AG08395 (cell line): ENCODE measurements around the gene HIVEP2.
A peak's percentile ranks its signal among the peaks of the same experiment; 100 is the strongest.

Experiments used
- DNase-seq: peaks from one replicate; pipeline ENCODE4 v3.0.0; 2012; ENCODE audit warnings: mixed read lengths, low spot score

Gene HIVEP2

DNA sequence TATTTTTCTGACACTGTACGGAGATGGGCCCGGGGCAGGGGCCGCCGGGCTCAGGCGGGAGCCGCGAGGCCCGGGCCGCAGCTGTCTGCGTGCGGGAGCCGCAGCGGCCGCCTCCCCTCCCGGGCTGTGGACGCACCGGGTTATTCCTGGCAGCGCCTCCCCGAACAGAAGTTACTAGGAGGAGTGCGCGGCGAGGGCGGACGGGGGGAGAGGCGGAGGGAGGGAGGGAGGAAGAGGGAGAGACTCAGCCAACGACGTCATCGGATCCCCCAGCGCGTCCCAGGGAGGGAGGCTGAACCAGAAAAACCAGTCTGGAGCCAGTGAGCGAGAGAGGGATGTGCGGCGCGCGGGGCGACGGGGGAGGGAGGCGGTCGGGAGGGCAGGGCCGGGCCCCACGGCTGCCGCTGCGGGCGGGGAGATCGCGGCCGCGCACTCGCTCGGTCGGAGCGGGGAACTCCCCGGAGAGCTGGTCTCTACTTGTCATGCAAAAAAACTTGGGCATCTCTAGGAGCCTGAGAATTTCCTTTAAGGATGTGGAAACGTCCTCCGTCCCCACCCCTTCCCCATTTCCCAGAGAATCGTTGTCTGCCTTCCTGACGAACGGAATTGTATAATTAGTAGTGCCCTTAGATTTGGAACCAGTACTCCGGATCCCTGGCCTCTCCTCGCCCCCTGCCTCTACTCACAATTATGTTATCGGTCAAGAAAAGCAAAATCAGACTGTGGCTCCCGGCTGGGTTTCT, 1.4 kb upstream of the HIVEP2 start:
- DNase-seq: peak; percentile 95

DNA sequence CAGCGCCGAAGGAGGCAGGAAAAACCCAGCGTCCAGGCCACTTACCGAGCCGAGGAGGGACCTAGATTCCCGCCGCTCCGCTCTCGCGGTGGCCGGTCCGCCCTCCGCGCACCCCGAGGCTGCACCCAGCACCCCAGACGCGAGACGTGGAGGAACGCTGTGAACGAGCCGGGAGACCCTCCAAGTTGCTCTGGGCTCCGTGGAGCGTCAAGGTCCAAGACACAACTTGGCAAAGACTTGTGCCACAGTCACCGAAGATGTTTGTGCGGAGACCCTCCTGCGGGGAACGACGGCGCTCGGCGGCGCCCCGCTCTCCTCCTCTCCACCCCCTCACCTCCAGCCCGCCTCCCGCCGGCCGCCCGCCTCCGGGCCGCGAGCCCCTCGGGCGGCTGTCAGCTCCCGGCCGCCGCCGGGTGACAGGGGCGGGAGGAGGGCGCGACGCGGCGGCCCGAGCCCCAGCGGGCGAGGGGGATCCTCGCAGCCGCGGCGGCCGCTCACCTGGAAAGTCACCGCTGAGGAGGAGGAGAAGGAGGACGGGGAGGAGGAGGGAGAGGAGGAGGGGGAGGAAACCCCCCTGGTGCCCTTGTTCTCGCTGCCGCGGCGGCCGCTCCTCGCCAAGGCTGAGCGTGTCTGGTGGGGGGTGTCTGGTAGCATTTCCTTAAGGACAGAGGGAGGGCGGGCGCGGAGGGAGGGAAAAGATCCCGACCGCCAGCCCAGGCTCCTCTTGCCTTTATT, 637 bp upstream of the HIVEP2 start:
- peak; percentile 29 for DNase-seq

DNA sequence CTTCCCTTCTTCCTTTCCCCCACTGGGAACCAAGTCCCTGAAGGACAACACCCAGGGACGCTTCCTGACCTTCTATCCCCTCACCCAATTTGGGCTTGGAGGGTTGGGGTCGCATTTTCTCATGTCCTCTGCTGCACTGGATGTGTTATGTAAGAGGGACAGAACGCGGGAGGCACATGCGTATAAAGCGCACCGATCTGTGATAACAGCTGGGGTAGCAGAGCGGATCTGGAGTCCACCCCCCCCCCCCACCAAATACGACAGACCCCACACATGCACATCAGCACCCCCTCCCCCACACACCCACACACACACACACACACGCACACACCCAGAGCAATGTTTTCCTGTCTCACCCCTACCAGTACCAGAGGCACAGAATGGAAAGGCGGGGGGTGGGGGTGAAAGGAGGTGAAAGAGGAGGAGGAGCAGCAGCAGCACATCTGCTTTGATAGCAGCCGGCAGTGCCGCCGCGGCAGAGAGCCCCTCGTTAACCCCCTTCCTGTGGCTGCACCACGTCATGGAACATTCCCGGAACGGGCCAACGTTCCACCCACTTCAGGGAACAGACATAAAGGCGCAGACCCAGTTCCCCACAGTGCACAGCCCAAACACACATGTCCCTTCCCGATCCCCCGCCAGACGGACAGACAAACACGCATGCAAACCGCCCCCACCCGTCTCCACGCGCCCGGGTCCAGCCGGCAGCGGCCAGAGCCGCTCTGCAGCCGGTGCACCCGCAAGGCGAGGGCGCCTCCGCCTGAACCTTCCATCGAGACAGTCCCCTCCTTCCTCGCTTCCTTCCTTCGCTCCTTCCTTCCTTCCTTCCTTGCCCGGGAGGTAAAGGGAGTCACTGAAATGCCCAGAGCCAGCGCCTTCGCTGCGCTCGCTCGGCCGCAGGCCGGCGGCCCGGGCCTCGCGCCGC, 590 bp downstream of the HIVEP2 start:
- peak; percentile 76 for DNase-seq

DNA sequence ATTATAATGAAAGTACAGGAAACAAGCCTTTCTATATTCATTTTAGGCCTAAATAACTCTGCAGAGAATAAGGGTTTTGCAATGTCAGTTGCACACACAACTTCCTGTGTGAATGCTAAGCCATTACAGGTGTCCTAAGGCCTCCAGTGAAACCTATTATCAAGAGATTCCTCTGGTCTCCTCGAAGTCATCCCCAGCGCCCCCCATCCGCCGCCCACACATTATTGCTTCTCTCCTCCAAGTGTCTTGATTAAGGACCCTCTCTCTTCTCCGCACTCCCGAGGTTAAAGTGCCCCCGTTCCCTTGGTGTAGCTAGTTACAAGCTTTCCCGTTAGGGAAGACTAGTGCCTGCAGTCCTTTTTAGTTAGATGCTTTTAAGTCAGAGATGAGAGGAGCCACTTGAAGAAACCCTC, 1.3 kb downstream of the HIVEP2 start:
- DNase-seq: peak; percentile 10

DNA sequence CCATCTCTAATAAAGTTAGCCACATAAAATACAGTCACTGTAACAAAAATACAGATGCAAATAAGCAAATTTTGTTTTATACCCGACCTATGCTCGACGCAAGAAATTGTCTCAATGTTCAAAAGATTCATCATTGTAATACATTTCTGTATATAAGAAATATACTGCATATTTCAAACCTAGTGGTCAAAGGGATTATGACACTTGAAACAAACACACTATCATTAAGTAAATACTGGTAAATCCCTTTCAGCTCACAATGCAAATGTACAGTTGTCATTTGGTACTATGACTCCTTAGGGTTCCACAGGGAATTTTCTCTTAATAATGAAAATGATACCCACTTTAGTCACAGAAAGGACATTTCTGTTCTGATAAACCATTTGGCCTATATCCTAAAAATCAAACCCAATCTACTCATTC, 2.2 kb downstream of the HIVEP2 start:
- peak; percentile 46 for DNase-seq

DNA sequence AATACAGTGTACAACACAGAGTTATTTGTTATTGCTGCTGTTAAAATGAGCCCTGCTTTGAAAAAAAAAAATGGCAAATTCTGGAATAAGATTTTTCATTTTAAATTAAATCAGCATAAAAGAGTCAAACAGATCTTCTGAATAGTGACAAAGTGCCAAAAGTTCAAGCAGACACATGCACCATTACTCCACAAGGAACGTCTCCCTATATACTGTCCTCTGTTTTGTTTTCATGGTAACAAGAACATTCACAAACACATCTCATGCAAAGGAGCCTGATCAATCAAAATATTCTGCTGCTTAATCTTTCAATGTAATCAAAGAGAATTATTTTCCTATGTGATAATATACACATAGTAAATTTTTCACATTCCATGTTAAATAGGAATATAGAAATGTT, 2.7 kb downstream of the HIVEP2 start:
- DNase-seq: no peak

DNA sequence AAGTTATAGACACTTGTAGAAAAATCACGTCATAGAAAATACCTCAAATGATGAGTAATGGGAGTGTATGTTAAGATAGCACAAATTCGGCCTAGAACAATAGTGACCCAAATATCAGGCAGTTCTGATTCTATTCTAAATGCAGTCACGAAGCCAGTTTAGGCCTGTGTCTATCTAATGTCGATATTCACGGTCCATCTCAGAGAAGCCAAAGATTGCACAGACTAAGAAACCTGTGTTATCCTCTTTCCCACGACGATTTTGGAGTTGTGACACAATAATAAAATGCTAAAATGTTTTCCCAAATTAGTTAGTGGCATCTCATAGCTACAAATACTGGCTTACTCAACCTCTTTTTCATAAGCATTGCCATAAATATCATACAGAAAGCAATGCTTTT, 4.0 kb downstream of the HIVEP2 start:
- DNase-seq: no peak

DNA sequence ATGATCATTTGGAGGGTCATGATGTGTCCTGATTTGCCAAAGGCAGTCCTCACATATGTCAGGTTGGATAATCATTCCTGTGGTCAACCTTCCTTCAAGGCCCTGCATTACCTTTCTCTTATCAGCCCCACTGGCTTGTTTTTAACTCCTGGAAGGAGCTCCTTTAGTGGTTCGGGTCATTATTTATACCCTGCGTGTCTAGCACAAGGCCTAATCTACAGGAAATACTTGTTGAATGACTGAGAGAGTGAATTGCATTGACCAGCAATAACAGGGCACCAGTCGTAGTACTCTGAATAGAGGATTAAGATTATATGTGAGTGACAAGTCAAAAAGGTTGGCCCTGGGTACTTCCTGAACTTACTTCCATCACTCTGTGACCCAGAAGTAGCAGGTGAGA, 4.5 kb downstream of the HIVEP2 start:
- DNase-seq: peak; percentile 13

DNA sequence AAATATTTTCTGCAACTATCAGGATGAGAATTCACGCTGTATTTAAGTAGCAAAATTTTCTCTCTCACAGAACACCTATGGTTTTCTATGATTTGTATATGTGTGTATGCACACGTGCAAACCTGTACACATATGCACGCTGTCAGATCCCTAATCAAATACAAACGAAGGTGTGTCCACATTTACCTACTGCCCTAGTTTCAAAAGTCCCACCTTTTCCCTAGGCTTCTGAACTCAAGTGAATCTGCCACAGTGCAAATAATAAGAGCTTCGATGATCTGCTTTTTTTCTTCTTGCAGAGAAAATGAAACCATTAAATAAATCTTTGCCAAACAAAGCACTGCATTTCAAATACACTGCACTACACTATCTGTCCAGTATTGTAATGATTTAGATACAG, 6.5 kb downstream of the HIVEP2 start:
- DNase-seq: no peak

DNA sequence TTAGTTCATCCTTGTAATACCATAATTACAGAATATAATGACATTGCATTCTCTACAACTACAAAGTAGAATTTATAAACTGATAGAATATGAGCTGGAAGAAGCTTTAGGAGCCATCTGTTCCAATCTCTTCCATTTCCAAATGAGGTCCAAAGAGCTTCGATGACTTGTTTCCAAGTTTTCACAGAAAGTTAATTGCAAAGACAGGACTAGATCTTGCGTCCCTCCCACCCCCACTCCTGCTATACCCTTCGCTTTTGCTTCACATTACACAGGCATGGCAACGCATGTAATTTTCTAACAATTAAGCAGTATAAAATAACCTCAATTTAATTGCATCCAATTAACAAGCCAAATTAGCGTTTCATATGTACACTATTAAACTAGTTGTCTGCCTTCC, 7.0 kb downstream of the HIVEP2 start:
- DNase-seq: no peak

DNA sequence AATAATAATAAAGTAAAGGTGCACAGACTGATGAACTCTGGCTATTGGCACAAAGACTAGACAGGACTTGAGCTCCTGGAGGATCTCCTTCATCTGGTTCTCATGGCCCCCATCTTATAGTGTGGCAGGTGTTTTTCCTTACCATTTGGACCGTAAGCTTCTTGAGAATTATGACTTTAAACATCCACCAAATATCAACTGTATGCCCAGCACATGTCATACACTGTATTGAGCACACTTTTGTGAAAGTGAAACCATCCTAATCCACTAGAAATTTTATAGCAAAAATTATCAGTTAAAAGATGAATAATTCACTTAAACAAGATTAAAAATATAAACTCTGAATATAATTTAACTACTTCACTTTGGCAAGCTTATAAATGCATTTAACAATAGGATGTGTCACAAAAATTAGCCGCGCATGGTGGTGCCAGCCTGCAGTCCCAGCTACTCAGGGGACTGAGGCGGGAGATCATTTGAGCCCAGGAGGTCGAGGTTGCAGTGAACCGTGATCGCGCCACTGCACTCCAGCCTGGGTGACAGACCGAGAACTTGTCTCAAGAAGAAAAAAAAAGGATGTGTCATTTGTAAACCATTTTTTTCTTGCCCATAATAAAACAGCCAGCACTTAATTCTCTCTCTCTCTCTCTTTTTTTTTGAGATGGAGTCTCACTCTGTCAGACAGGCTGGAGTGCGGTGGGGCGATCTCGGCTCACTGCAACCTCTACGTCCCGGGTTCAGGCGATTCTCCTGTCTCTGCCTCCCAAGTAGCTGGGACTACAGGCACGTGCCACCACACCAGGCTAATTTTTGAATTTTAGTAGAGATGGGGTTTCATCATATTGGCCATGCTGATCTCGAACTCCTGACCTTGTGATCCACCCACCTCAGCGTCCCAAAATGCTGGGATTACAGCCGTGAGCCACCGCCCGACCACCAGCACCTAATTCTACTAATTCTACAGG, 9.1 kb downstream of the HIVEP2 start:
- DNase-seq: no peak

DNA sequence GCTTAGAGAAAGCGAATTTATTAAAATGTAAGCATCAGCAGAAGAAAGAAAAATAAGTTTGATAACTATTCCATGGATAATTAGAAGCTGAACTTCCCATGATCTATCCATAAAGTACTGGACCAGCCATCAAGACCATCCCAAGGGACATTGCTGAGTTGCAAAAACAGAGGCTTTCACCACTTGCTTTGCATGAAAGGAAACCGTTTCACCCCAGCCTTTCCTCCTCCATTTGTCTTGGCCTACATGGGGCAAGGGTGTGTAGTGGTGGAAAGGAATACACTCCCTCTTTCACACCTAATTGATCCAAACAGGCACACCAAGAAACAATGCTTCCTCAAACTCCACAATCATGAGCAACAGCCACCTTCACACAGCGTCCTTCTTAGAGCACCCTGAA, 10.4 kb downstream of the HIVEP2 start:
- DNase-seq: no peak

DNA sequence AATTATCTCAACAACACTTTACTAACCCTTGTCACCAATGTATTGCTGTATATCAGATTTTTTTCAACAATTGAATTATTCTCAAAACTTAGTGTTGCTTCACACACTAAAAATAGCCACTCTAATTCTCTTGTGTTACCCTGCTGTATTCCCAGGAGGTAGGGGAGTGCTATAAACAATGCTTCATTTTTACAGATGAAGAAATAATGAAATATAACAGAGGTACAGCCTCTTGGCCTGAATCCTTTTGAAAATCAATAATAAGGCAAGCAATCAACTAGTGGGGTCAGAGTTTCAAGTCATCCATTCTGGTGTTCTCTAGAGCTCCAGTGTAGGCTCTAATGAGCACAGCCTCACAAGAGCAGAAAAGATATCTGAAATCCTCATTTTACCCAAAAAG, 10.9 kb downstream of the HIVEP2 start:
- no peak for DNase-seq

DNA sequence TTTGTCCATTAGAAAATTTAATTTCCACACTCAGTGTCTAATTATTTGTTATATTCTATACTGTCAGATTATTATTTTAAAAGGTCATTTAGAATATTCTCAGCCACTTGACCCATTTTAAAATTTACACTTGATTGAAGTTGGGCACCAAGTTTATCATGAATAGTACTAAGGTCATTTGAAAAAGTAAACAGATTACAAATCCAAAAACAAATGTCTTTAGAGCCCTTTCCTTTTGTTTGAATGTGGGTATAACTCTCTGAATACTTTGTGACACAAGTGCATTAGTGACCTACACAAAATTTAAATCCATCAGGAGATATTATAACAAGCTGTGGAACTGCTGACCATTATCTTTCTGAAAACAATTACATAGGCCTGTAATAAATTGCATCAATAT, 11.3 kb downstream of the HIVEP2 start:
- DNase-seq: no peak

DNA sequence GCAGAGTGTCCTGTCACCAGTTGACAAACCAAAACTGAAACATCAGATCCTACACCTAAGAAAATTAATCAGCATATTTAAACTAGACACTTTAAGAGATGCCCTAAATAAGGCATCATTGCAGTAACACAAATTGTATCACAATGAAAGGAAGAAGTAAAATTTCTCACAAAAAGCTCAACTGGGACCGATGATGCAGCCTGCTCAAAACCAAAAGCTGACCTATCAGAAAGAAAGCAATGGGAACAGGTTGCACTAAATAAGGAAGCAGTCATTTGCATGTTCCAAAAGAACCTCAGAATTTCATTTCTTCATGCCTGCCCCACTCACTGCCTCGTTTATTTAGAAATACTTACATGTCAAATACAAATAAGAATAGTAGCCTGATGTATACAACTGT, 12.1 kb downstream of the HIVEP2 start:
- DNase-seq: no peak

DNA sequence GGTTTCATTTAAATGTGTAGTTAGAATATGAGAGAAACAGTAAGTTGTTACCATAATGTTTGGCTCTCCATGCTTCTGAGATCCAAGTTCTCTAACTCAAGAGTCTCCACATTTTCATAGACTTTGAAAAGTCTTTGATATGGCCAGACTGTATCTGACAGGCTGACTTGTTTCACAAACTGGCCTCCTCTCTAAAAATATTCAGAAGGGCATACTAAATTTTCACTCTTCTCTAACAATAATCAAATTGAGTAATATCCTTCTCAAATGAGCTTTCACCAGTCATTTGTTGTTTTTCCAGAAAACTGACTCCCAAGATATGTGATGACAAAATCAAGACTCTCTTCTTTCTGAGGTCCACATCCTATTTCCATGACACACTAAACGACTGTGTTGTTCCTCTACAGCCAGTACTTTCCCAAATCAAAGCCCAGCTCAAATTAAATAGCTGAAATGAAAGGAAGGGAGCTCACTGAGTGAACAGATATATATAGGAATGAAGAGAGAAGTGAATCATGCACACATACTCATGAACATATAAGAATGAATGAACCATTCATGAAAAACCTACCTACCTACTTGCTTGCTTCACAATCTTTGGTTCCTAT, 15.1 kb downstream of the HIVEP2 start:
- DNase-seq: peak; percentile 31

DNA sequence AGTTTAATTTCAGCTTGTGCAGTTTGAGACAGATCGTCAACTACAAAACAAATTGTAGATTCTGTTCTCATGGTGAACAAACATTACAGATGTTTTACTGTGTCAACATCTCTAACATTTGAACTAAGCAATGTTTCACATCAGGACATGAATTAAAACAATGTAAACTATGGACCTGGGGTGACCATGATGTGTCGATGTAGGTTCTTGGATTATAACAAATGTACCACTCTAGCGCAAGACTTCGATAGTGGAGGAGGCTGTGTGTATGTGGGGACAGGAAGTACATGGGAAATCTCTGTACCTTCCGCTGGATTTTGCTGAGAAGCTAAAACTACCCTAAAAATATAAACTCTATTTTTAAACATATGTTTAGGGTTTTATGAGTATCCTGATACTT, 17.1 kb downstream of the HIVEP2 start:
- DNase-seq: no peak

DNA sequence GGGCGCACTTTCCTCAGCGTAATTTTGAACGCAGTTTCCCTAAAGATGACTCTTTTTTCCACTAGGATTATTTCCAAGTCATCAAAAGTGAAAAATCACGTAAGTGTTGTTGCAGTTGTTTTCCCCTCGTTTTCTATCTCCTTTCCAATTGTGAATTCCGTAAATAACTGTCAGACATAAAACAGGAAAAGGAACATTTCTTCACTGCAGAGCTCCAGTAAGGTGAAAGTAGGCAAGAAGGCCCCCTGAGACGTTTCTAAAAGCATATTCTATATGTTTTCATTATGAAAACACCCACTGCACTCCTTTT, 17.8 kb downstream of the HIVEP2 start:
- no peak for DNase-seq

DNA sequence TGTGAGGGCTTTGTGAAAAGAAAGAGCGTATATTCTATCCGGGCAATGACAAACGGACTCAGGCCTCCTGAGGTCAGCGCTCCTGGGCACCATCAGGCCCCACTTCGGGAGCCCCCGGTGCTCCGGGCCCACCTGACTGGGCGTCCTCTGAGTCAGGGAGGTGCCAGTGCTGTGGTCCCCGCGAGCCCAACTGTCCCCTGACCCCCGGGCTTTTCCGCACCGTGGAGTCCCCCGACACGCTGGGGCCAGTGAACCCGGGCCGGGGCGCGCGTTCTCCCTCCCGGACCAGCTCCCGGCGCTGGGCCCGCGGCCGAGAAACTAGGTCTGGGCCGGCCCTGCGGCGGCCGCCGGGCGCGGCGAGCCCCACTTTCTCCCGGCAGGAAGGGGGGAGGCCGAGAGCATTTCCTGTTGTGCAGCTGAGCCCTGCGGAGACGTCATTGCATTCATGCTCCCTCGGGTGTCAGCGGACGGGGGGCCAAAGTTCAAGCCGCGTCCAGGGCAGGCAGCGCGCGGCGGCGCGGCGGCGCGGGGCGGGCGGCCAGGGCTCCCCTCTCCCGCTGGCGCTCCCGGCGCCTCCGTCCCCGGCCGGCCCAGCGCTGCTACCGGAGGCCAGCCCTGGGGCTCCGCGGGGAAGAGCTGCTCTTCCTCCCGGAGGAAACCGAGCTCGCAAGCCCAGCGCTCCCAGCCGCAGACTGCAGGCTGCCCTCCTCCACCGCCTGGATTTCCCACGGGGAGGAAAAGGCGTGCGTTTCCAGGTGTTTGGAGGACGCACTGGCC, 18.3 kb downstream of the HIVEP2 start:
- DNase-seq: peak; percentile 85

DNA sequence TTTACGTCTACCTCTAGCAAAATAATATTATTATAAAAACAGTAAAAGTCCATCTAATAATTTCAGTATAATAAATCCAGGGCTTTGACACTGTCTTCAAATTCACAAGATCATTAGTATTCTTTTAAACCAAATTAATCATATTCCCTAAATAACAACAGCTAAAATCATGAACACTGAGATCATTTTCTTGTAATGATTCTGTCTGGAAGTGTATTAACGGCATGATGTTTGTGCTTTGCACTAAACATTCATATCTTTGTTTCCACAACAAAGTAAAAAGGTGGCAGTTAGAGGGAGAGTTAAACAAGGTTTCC, 18.8 kb downstream of the HIVEP2 start:
- no peak for DNase-seq
